Gastroesophageal sphincter (tissue), 4 donors: ENCODE results near the gene ANKS6. TPM values are rescaled to one million over a fixed set of nuclear protein-coding genes. Genes with fewer than 3 reads are reported as not detected.

ENCODE experiments used
- ATAC-seq: fragments of 150-250 bp; one replicate; pipeline ENCODE4 v1.9.1; 2016; ENCODE audit warnings: mild to moderate bottlenecking, moderate library complexity
- H3K27ac ChIP-seq, 4 donors: fragments of 200-600 bp; sonication (generic) in 3 of 4; 1 replicate in 3 of 4; 2 replicates in 1 of 4; pipeline ENCODE4 v1.5.1; 2016 to 2019
- H3K27me3 ChIP-seq: fragments of 200-600 bp; sonication (generic); one replicate; pipeline ENCODE4 v1.5.1; 2019
- H3K36me3 ChIP-seq, 2 donors: fragments of 200-600 bp; sonication (generic); one replicate each; pipeline ENCODE4 v1.5.1; 2019; ENCODE audit warnings: control low read depth in 1 of 2
- H3K4me1 ChIP-seq, 3 donors: fragments of 200-600 bp; sonication (generic); 1 replicate in 2 of 3; 2 replicates in 1 of 3; pipeline ENCODE4 v1.5.1; 2016 to 2019; ENCODE audit warnings: control low read depth in 2 of 3
- H3K4me3 ChIP-seq, 2 donors: fragments of 200-600 bp; sonication (generic); one replicate each; pipeline ENCODE4 v1.5.1; 2019; ENCODE audit warnings: mild to moderate bottlenecking in 1 of 2, moderate library complexity in 1 of 2
- H3K9me3 ChIP-seq, 3 donors: fragments of 200-600 bp; sonication (generic); one replicate each; pipeline ENCODE4 v1.5.1; 2017 to 2019; ENCODE audit warnings: control low read depth in 2 of 3
- EP300 ChIP-seq: sonication (generic); formaldehyde crosslinking; IDR thresholded peaks from one replicate; pipeline ENCODE4 v1.6.1; 2017; ENCODE audit warnings: antibody characterized with exemption, mild to moderate bottlenecking
- POLR2A ChIP-seq, 2 donors: fragments of 450-650 bp; IDR thresholded peaks; one replicate each; pipeline ENCODE4 v1.6.1; 2017; ENCODE audit warnings: antibody characterized with exemption in 2 of 2, mild to moderate bottlenecking in 2 of 2, moderate library complexity in 1 of 2
- POLR2AphosphoS5 ChIP-seq: sonication (generic); formaldehyde crosslinking; IDR thresholded peaks from one replicate; pipeline ENCODE4 v1.6.1; 2017; ENCODE audit warnings: antibody characterized with exemption
- WGBS, 2 donors: methylation state at CpG; one replicate each; pipeline ENCODE4 v1.1.5; 2018; ENCODE audit warnings: low coverage in 1 of 2; 5-methylcytosine and 5-hydroxymethylcytosine counted together
- total RNA-seq, 4 donors: library from RNA; depleted of rRNA; stranded (reverse); fragments of >200 nt; gene quantifications; one replicate each; pipeline ENCODE4 v1.1.0, GENCODE V29; 2016
- TF ChIP-seq, protein P1 (sequence below), 4 experiments: fragments of 200-600 bp in 2 of 4; fragments of 450-650 bp in 2 of 4; sonication (generic) in 1 of 4; IDR thresholded peaks; one replicate each; pipeline ENCODE4 v1.5.1; 2017 to 2019; ENCODE audit warnings: antibody characterized with exemption in 4 of 4, mild to moderate bottlenecking in 2 of 4, moderate library complexity in 2 of 4

Gene ANKS6
- total RNA-seq, 4 donors from 2014 or later, result 17.6 to 38.4 (median 22.8) TPM

GRCh38 chr9:98727428-98727827, 68.9 kb downstream of the ANKS6 start:
- no peak overlapping the region for H3K27ac ChIP-seq
- ATAC-seq, result no peak
- TF ChIP-seq EP300, result no peak
- no peak for TF ChIP-seq POLR2A (IDR thresholded peaks at IDR 0.05)
- TF ChIP-seq, protein P1, sequence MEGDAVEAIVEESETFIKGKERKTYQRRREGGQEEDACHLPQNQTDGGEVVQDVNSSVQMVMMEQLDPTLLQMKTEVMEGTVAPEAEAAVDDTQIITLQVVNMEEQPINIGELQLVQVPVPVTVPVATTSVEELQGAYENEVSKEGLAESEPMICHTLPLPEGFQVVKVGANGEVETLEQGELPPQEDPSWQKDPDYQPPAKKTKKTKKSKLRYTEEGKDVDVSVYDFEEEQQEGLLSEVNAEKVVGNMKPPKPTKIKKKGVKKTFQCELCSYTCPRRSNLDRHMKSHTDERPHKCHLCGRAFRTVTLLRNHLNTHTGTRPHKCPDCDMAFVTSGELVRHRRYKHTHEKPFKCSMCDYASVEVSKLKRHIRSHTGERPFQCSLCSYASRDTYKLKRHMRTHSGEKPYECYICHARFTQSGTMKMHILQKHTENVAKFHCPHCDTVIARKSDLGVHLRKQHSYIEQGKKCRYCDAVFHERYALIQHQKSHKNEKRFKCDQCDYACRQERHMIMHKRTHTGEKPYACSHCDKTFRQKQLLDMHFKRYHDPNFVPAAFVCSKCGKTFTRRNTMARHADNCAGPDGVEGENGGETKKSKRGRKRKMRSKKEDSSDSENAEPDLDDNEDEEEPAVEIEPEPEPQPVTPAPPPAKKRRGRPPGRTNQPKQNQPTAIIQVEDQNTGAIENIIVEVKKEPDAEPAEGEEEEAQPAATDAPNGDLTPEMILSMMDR (IDR thresholded peaks at IDR 0.05), result no peak
- TF ChIP-seq POLR2AphosphoS5, result no peak
- WGBS, 2 donors, result 59 to 80% methylated on average over 1 to 5 of the region's 7 CpGs
- peaks cover 35% of the 10 kb centered on the region for H3K27me3 ChIP-seq
- no peak overlapping the region for H3K4me3 ChIP-seq
- peaks cover 0 to 6% (median 0%) of the 10 kb centered on the region in 3 donors for H3K4me1 ChIP-seq
- H3K9me3 ChIP-seq, result peaks cover 0 to 14% (median 0%) of the 10 kb centered on the region in 3 donors
- H3K36me3 ChIP-seq, result no peaks in the 10 kb centered on the region

GRCh38 chr9:98726735-98727134, 69.6 kb downstream of the ANKS6 start:
- H3K4me1 ChIP-seq, result peaks cover 0 to 6% (median 0%) of the 10 kb centered on the region in 3 donors
- TF ChIP-seq EP300, result no peak
- no peak for TF ChIP-seq POLR2AphosphoS5
- TF ChIP-seq, protein P1 (IDR thresholded peaks at IDR 0.05), result no peak
- no peak for TF ChIP-seq POLR2A (IDR thresholded peaks at IDR 0.05)
- H3K27me3 ChIP-seq, result peaks cover 37% of the 10 kb centered on the region
- WGBS, 2 donors, result 5 to 36% methylated on average over 4 to 5 of the region's 5 CpGs
- no peak overlapping the region for H3K4me3 ChIP-seq
- no peak for ATAC-seq
- H3K9me3 ChIP-seq, result peaks cover 0 to 14% (median 0%) of the 10 kb centered on the region in 3 donors
- no peaks in the 10 kb centered on the region for H3K36me3 ChIP-seq
- no peak overlapping the region for H3K27ac ChIP-seq

DNA sequence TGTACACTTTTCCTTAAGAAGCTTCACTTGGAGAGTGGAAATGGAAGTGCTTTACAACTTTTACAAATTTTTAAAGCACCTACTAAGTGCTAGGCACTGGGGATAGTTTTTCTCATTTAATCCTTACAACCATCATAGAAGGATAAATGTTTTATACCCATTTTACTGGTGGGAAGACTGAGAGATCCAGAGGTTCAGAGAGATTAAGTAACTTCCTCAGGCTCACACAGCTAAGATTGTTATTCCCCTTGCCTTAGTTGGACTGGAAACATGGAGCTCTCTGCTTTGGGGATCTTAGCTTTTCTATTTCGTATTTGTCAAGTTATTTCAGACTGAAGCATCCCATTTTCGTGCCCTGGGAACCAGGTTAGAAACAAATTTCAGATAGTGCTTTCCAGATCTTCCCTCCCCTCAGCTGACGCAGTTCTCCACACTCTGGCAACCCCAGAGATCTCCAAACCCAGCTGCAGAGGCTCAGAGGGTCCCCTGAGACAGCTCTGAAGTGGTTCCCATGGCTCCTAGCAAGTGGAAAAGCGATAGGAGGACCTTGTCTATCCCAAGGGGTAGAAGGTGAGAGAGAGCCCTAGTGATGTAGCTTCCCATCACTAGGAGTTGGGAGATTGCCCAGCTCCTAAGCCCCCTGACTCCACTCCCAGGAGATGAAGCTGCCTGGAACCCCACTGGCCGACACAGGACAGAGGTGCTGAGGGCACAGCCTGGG, 71.4 kb downstream of the ANKS6 start:
- ATAC-seq, result no peak
- Histone ChIP-seq H3K4me3 (no peak overlapping the region), H3K4me1 (no peaks in the 10 kb centered on the region), H3K27me3 (peaks cover 37% of the 10 kb centered on the region), H3K36me3 (no peaks in the 10 kb centered on the region), H3K9me3 (peaks cover 0 to 14% (median 0%) of the 10 kb centered on the region in 3 donors), H3K27ac (no peak overlapping the region)
- TF ChIP-seq POLR2AphosphoS5, result no peak
- TF ChIP-seq, protein P1 (IDR thresholded peaks at IDR 0.05), result no peak
- TF ChIP-seq EP300, result no peak
- no peak for TF ChIP-seq POLR2A (IDR thresholded peaks at IDR 0.05)
- 48 to 80% methylated on average over 1 to 3 of the region's 5 CpGs for WGBS, 2 donors

GRCh38 chr9:98721643-98722042, 74.7 kb downstream of the ANKS6 start:
- Histone ChIP-seq H3K4me1 (no peaks in the 10 kb centered on the region), H3K27ac (no peak overlapping the region), H3K36me3 (no peaks in the 10 kb centered on the region), H3K27me3 (peaks cover 41% of the 10 kb centered on the region), H3K4me3 (no peak overlapping the region), H3K9me3 (peaks cover 0 to 14% (median 0%) of the 10 kb centered on the region in 3 donors)
- TF ChIP-seq, protein P1 (IDR thresholded peaks at IDR 0.05), result no peak
- TF ChIP-seq POLR2AphosphoS5 (no peak), POLR2A (IDR thresholded peaks at IDR 0.05) (no peak), EP300 (no peak)
- WGBS, 2 donors, result 74 to 93% methylated on average over 2 of the region's 2 CpGs
- no peak for ATAC-seq

- no peaks in the 10 kb centered on the region for H3K4me1 ChIP-seq
- no peaks in the 10 kb centered on the region for H3K36me3 ChIP-seq
- peaks cover 36% of the 10 kb centered on the region for H3K27me3 ChIP-seq
- TF ChIP-seq EP300 (no peak), POLR2AphosphoS5 (no peak), POLR2A (IDR thresholded peaks at IDR 0.05) (no peak)
- TF ChIP-seq, protein P1 (IDR thresholded peaks at IDR 0.05), result no peak
- H3K9me3 ChIP-seq, result peaks cover 0 to 14% (median 0%) of the 10 kb centered on the region in 3 donors
- WGBS, 2 donors, result 81 to 82% methylated on average over 3 of the region's 4 CpGs
- H3K27ac ChIP-seq, result no peak overlapping the region
- no peak overlapping the region for H3K4me3 ChIP-seq
- ATAC-seq, result no peak
Measured at GRCh38 chr9:98720402-98720801, 76.0 kb downstream of the ANKS6 start.
